ENCODE data around the gene SPSB1.

- TF ChIP-seq CTCF (conservative IDR thresholded peaks at IDR 0.05; ENCODE audit: low read depth, low read length) (no peak), RAD21 (IDR thresholded peaks at IDR 0.05; ENCODE audit: low read length) (no peak), POLR2A (IDR thresholded peaks at IDR 0.05; ENCODE audit: low read depth, low read length) (no peak), ELK1 (IDR thresholded peaks at IDR 0.05; ENCODE audit: borderline replicate concordance, low read depth, low read length) (no peak), RCOR1 (IDR thresholded peaks at IDR 0.05; ENCODE audit: insufficient replicate concordance, low read length) (no peak), USF2 (IDR thresholded peaks at IDR 0.05; ENCODE audit: low read depth, low read length) (no peak), NFE2L2 (IDR thresholded peaks at IDR 0.05; ENCODE audit: low read depth, low read length) (no peak), FOS (IDR thresholded peaks at IDR 0.05; ENCODE audit: low read depth, low read length) (no peak), SMC3 (IDR thresholded peaks at IDR 0.05; ENCODE audit: low read depth, low read length) (no peak), MAZ (IDR thresholded peaks at IDR 0.05; ENCODE audit: borderline replicate concordance, low read depth, low read length) (no peak), MAFK (IDR thresholded peaks at IDR 0.05; ENCODE audit: low read depth, low read length) (no peak), MXI1 (IDR thresholded peaks at IDR 0.05; ENCODE audit: borderline replicate concordance, low read depth, low read length) (no peak), RFX5 (IDR thresholded peaks at IDR 0.05; ENCODE audit: low read depth, low read length) (no peak)
Observed at GRCh38 chr1:9347095-9347850, 54.6 kb downstream of the SPSB1 start.

All from IMR-90 (cell line).